H1 (cell line): Measurements from ENCODE around the gene RPL32. TPM values are rescaled to one million over a fixed set of nuclear protein-coding genes. Genes with fewer than 3 reads are reported as not detected.

Experiments used
- CTCF ChIA-PET: fragments of 300-600 bp; sonication (Branson Sonifier 250); formaldehyde crosslinking; loops from one replicate; lab custom pipeline; 2021; ENCODE audit not compliant: partially characterized antibody; lab: Charles Lee
- POLR2A ChIA-PET: fragments of 300-600 bp; sonication (Branson Sonifier 250); formaldehyde crosslinking; loops from one replicate; lab custom pipeline; 2021; ENCODE audit warnings: inconsistent platforms; ENCODE audit not compliant: partially characterized antibody; lab: Charles Lee
- DNase-seq, 2 experiments: peaks; one replicate each; pipeline versions ENCODE4 v3.0.0 to v3.0.0-alpha.2; 2010 to 2022; ENCODE audit warnings: low spot score in 2 of 2, low read depth in 1 of 2, mixed read lengths in 1 of 2
- FAIRE-seq: peaks from 2 replicates; lab custom pipeline; 2011; peaks lifted over from hg19 to GRCh38; lab: Jason Lieb, UNC
- H2AFZ ChIP-seq: 2 replicates; pipeline ENCODE4 v1.8.1; 2012; ENCODE audit warnings: low read length, inconsistent platforms
- H2AK5ac ChIP-seq: 2 replicates; pipeline ENCODE4 v1.6.1; 2013; ENCODE audit warnings: low read depth, low read length
- H2BK120ac ChIP-seq: replicated peaks from 2 replicates; pipeline ENCODE3; 2013; ENCODE audit warnings: low read depth, low read length, inconsistent platforms
- H2BK12ac ChIP-seq: 2 replicates; pipeline ENCODE4 v1.6.1; 2013; ENCODE audit warnings: low read depth, low read length
- H2BK15ac ChIP-seq: 2 replicates; pipeline ENCODE4 v1.6.1; 2013; ENCODE audit warnings: low read length
- H2BK20ac ChIP-seq: 2 replicates; pipeline ENCODE4 v1.6.1; 2013; ENCODE audit warnings: low read length
- H2BK5ac ChIP-seq: 2 replicates; pipeline ENCODE4 v1.6.1; 2013; ENCODE audit warnings: low read depth, low read length
- H3K14ac ChIP-seq: 2 replicates; pipeline ENCODE4 v1.6.1; 2013; ENCODE audit warnings: inconsistent platforms; ENCODE audit not compliant: insufficient read length
- H3K18ac ChIP-seq: 2 replicates; pipeline ENCODE4 v1.6.1; 2013; ENCODE audit warnings: low read length; ENCODE audit errors: extremely low read depth
- H3K23ac ChIP-seq: 2 replicates; pipeline ENCODE4 v1.6.1; 2013; ENCODE audit warnings: inconsistent platforms; ENCODE audit not compliant: insufficient read length
- H3K23me2 ChIP-seq: 2 replicates; pipeline ENCODE4 v1.6.1; 2013; ENCODE audit warnings: low read depth, low read length
- H3K27ac ChIP-seq: 2 replicates; pipeline ENCODE4 v1.6.1; 2011; ENCODE audit warnings: low read depth, low read length, inconsistent platforms
- H3K27me3 ChIP-seq, 4 experiments: replicated peaks in 1 of 4; 1 replicate in 1 of 4; 2 replicates in 3 of 4; pipeline versions ENCODE4 v1.6.1 to v1.8.1; 2011 to 2013; ENCODE audit warnings: low read length in 3 of 4, mild to moderate bottlenecking in 3 of 4, inconsistent platforms in 2 of 4, mixed read lengths in 2 of 4, moderate library complexity in 1 of 4; ENCODE audit not compliant: control insufficient read depth in 3 of 4, insufficient read depth in 3 of 4; ENCODE audit errors: extremely low read depth in 1 of 4
- H3K36me3 ChIP-seq, 4 experiments: 2 replicates each; pipeline versions ENCODE4 v1.6.1 to v1.8.1; 2011 to 2013; ENCODE audit warnings: mild to moderate bottlenecking in 4 of 4, low read length in 3 of 4, moderate library complexity in 2 of 4, control low read depth in 1 of 4, inconsistent platforms in 1 of 4; ENCODE audit not compliant: insufficient read depth in 4 of 4, control insufficient read depth in 2 of 4
- H3K4ac ChIP-seq: replicated peaks from 2 replicates; pipeline ENCODE3; 2013; ENCODE audit warnings: low read length, low read depth, mixed read lengths, inconsistent platforms; ENCODE audit not compliant: insufficient read length
- H3K4me1 ChIP-seq, 4 experiments: replicated peaks in 1 of 4; 1 replicate in 1 of 4; 2 replicates in 3 of 4; pipeline versions ENCODE4 v1.6.1 to v1.8.1; 2011 to 2013; ENCODE audit warnings: low read length in 3 of 4, inconsistent platforms in 2 of 4, mixed read lengths in 1 of 4; ENCODE audit not compliant: insufficient read depth in 4 of 4, control insufficient read depth in 3 of 4
- H3K4me2 ChIP-seq, 2 experiments: 2 replicates each; pipeline versions ENCODE4 v1.6.1 to v1.8.1; 2011 to 2013; ENCODE audit warnings: low read depth in 2 of 2, low read length in 2 of 2, control low read depth in 1 of 2, inconsistent platforms in 1 of 2, mild to moderate bottlenecking in 1 of 2; ENCODE audit not compliant: insufficient read depth in 1 of 2
- H3K4me3 ChIP-seq, 4 experiments: fragments of 200-600, 300-600 bp in 1 of 4; sonication (generic), shearing (Covaris generic), sonication (Bioruptor Twin) in 1 of 4; 2 replicates each; pipeline versions ENCODE4 v1.5.1 to v1.8.1; 2011 to 2016; ENCODE audit warnings: low read length in 4 of 4, low read depth in 3 of 4, control low read depth in 2 of 4, inconsistent platforms in 2 of 4, mild to moderate bottlenecking in 2 of 4, mixed read lengths in 1 of 4, moderate library complexity in 1 of 4; ENCODE audit not compliant: insufficient read depth in 2 of 4; ENCODE audit errors: extremely low read depth in 1 of 4
- H3K56ac ChIP-seq: replicated peaks from 2 replicates; pipeline ENCODE3; 2013; ENCODE audit warnings: low read depth, mild to moderate bottlenecking, mixed read lengths, low read length, inconsistent platforms; ENCODE audit not compliant: insufficient read length
- H3K79me1 ChIP-seq: 2 replicates; pipeline ENCODE4 v1.6.1; 2013; ENCODE audit warnings: low read depth, low read length, control low read depth
- H3K79me2 ChIP-seq, 2 experiments: 2 replicates each; pipeline versions ENCODE4 v1.6.1 to v1.8.1; 2012 to 2013; ENCODE audit warnings: low read length in 2 of 2, mild to moderate bottlenecking in 2 of 2, inconsistent platforms in 1 of 2; ENCODE audit not compliant: insufficient read depth in 2 of 2, control insufficient read depth in 1 of 2
- H3K9ac ChIP-seq, 4 experiments: replicated peaks in 1 of 4; 1 replicate in 1 of 4; 2 replicates in 3 of 4; pipeline versions ENCODE4 v1.6.1 to v1.8.1; 2011 to 2013; ENCODE audit warnings: low read depth in 3 of 4, low read length in 3 of 4, control low read depth in 2 of 4, mild to moderate bottlenecking in 2 of 4, moderate library complexity in 2 of 4, inconsistent platforms in 1 of 4; ENCODE audit errors: extremely low read depth in 1 of 4
- H3K9me3 ChIP-seq, 2 experiments: 2 replicates each; pipeline versions ENCODE4 v1.6.1 to v1.8.1; 2012 to 2013; ENCODE audit warnings: mild to moderate bottlenecking in 2 of 2, moderate library complexity in 2 of 2, control low read depth in 1 of 2, inconsistent platforms in 1 of 2, low read depth in 1 of 2, low read length in 1 of 2, mixed read lengths in 1 of 2; ENCODE audit not compliant: insufficient read depth in 2 of 2
- H4K20me1 ChIP-seq, 2 experiments: replicated peaks in 1 of 2; 2 replicates each; pipeline versions ENCODE3 to v1.8.1; 2011 to 2013; ENCODE audit warnings: inconsistent platforms in 2 of 2, low read length in 2 of 2, mild to moderate bottlenecking in 1 of 2; ENCODE audit not compliant: insufficient read depth in 2 of 2, control insufficient read depth in 1 of 2
- H4K5ac ChIP-seq: 2 replicates; pipeline ENCODE4 v1.6.1; 2013; ENCODE audit warnings: low read length, low read depth, mixed read lengths, inconsistent platforms; ENCODE audit not compliant: insufficient read length
- H4K8ac ChIP-seq: 2 replicates; pipeline ENCODE4 v1.8.0; 2013; ENCODE audit warnings: mild to moderate bottlenecking, moderate library complexity, low read length, inconsistent platforms; ENCODE audit not compliant: insufficient read depth; ENCODE audit errors: extremely low read depth
- H4K91ac ChIP-seq: replicated peaks from 2 replicates; pipeline ENCODE3; 2013; ENCODE audit warnings: low read length, mixed read lengths, inconsistent platforms; ENCODE audit not compliant: insufficient read length
- EZH2 ChIP-seq: fragments of 200-600 bp; sonication (generic); IDR thresholded peaks from 2 replicates; pipeline ENCODE4 v1.7.1; 2012; ENCODE audit warnings: low read depth, mild to moderate bottlenecking, moderate library complexity, low read length, inconsistent platforms; ENCODE audit not compliant: severe bottlenecking
- HDAC6 ChIP-seq: IDR thresholded peaks from one replicate; pipeline ENCODE4 v1.7.1; 2012; ENCODE audit warnings: low read depth, mild to moderate bottlenecking, inconsistent platforms, low read length, moderate library complexity
- JUN ChIP-seq: IDR thresholded peaks from 2 replicates; pipeline ENCODE4 v1.6.1; 2011; ENCODE audit warnings: low read depth, mild to moderate bottlenecking, improper control_type of control experiment, low read length
- KDM5A ChIP-seq: fragments of 200-600 bp; IDR thresholded peaks from 2 replicates; pipeline ENCODE4 v1.7.1; 2012; ENCODE audit warnings: mild to moderate bottlenecking, low read length, inconsistent platforms, mixed read lengths
- MAFK ChIP-seq: IDR thresholded peaks from 2 replicates; pipeline ENCODE4 v1.6.1; 2012; ENCODE audit warnings: low read depth, mild to moderate bottlenecking, improper control_type of control experiment, low read length
- RAD21 ChIP-seq, 2 experiments: IDR thresholded peaks in 1 of 2; conservative IDR thresholded peaks in 1 of 2; 2 replicates each; pipeline ENCODE4 v1.6.1; 2011; ENCODE audit warnings: low read depth in 2 of 2, low read length in 2 of 2, improper control_type of control experiment in 1 of 2, inconsistent platforms in 1 of 2, mild to moderate bottlenecking in 1 of 2, moderate library complexity in 1 of 2
- RFX5 ChIP-seq: IDR thresholded peaks from 2 replicates; pipeline ENCODE4 v1.6.1; 2011; ENCODE audit warnings: low read depth, low read length, improper control_type of control experiment, borderline replicate concordance
- SRF ChIP-seq: IDR thresholded peaks from 2 replicates; pipeline ENCODE4 v1.6.1; 2011; ENCODE audit warnings: mild to moderate bottlenecking, low read depth, low read length, moderate library complexity
- TAF1 ChIP-seq: IDR thresholded peaks from 2 replicates; pipeline ENCODE4 v1.6.1; 2011; ENCODE audit warnings: mild to moderate bottlenecking, low read depth, low read length
- TAF7 ChIP-seq: optimal IDR thresholded peaks from 2 replicates; pipeline ENCODE3; 2011; ENCODE audit warnings: low read depth, mild to moderate bottlenecking, inconsistent platforms, low read length, moderate library complexity, borderline replicate concordance
- WGBS, 2 experiments: shearing (Covaris generic) in 1 of 2; methylation state at CpG; one replicate each; pipeline versions ENCODE4 v1.1.6 to v1.1.7; 2013 to 2015; ENCODE audit warnings: low lambda C conversion rate in 2 of 2, mixed read lengths in 2 of 2, inconsistent platforms in 1 of 2, low coverage in 1 of 2, missing lambda C conversion rate in 1 of 2; ENCODE audit not compliant: insufficient replicate concordance in 2 of 2, insufficient coverage in 1 of 2, insufficient read length in 1 of 2; ENCODE audit errors: extremely low coverage in 1 of 2, missing lambda C conversion rate in 1 of 2; 5-methylcytosine and 5-hydroxymethylcytosine counted together
- polyA plus RNA-seq, 7 experiments: library from polyadenylated mRNA; depleted of rRNA in 3 of 7; stranded (reverse) in 5 of 7; unstranded in 2 of 7; fragments of >200 nt in 5 of 7; fragments of 200-250 nt in 2 of 7; gene quantifications; 1 replicate in 5 of 7; 2 replicates in 1 of 7; 4 replicates in 1 of 7; pipeline versions ENCODE4 v1.2.1 to v1.2.3, GENCODE V29; 2011 to 2013; ENCODE audit warnings: missing spikeins in 2 of 7, mixed read lengths in 2 of 7
- total RNA-seq: library from RNA; stranded (reverse); fragmentation: NEBNext Ultra II Directional; extraction: Animal tissue kit (Norgen Biotek cat#: 25700); gene quantifications from 2 replicates; pipeline ENCODE4 v1.2.1, GENCODE V29; 2021
- TF ChIP-seq, protein P1 (sequence below): IDR thresholded peaks from 2 replicates; pipeline ENCODE4 v1.6.1; 2012; ENCODE audit warnings: inconsistent platforms

Gene RPL32
- total and polyA plus RNA-seq, 2 of the 8 experiments (the other 6 are each of a cell fraction or from before 2014, with no cell fraction given), result 1,443 to 2,043 TPM

DNA sequence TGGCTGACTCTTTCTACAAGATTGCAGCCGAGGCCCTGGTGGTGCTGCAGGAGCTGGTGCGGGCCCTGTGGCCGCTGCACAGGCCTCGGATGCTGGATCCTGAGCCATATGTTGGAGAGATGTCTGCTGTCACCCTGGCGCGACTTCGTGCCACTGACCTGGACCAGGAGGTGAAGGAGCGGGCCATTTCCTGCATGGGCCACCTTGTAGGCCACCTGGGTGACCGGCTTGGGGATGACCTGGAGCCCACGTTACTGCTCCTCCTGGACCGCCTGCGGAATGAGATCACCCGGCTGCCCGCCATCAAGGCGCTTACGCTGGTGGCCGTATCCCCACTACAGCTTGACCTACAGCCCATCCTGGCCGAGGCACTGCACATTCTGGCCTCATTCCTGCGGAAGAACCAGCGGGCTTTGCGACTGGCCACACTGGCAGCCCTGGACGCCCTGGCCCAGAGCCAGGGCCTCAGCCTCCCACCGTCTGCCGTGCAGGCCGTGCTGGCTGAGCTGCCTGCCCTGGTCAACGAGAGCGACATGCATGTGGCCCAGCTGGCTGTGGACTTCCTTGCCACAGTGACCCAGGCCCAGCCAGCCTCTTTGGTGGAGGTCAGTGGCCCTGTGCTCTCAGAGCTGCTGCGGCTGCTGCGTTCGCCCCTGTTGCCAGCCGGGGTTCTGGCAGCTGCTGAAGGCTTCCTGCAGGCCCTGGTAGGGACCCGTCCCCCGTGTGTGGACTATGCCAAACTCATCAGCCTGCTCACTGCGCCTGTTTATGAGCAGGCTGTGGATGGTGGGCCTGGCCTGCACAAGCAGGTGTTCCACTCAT lies 24.6 kb downstream of the RPL32 start:
- no peak overlapping the region for H2BK12ac ChIP-seq
- POLR2A ChIA-PET, result interaction anchor here (1.5 to 28.5 kb wide), 2 partner anchors 18 to 89 kb away, joined by 5 to 661 read pairs; partner anchors contain the start of gene RPL32
- H2BK120ac ChIP-seq, result no peak overlapping the region
- H3K27me3 ChIP-seq, result no peaks in the 10 kb centered on the region
- no peak overlapping the region for H2AFZ ChIP-seq
- no peak overlapping the region for H2BK15ac ChIP-seq
- DNase-seq, result no peak
- H4K8ac ChIP-seq, result no peak overlapping the region
- no peak overlapping the region for H3K9ac ChIP-seq
- no peak overlapping the region for H2AK5ac ChIP-seq
- no peaks in the 10 kb centered on the region; a peak in 1 of 7 replicates for H3K4me1 ChIP-seq
- H4K20me1 ChIP-seq, result peaks cover 2 to 3% of the 10 kb centered on the region in 2 experiments
- WGBS, 2 experiments, result 90% methylated on average over 34 of the region's 34 CpGs; no CpG with 5 or more reads in 1 of the 2 experiments
- H3K56ac ChIP-seq, result no peak overlapping the region
- H3K4me3 ChIP-seq, result no peak overlapping the region
- CTCF ChIA-PET, result interaction anchor here (0.6 to 10.2 kb wide), 14 partner anchors 10 to 1013 kb away, joined by 3 to 83 read pairs (median 4); no protein-coding TSS in a partner anchor
- no peak overlapping the region for H3K23ac ChIP-seq
- H3K79me2 ChIP-seq, result no peaks in the 10 kb centered on the region
- no peak overlapping the region for H3K14ac ChIP-seq
- H3K36me3 ChIP-seq, result peaks cover 4 to 16% (median 9%) of the 10 kb centered on the region in 4 experiments; a peak in 5 of 8 replicates
- no peak overlapping the region for H3K4me2 ChIP-seq
- H3K79me1 ChIP-seq, result no peaks in the 10 kb centered on the region
- no peak overlapping the region for H2BK5ac ChIP-seq
- no peaks in the 10 kb centered on the region for H3K23me2 ChIP-seq
- no peak overlapping the region for H3K27ac ChIP-seq
- H4K91ac ChIP-seq, result no peak overlapping the region
- no peak overlapping the region for H4K5ac ChIP-seq
- H3K4ac ChIP-seq, result no peak overlapping the region
- H2BK20ac ChIP-seq, result no peak overlapping the region
- FAIRE-seq, result no peak
- no peaks in the 10 kb centered on the region for H3K9me3 ChIP-seq
- no peak overlapping the region for H3K18ac ChIP-seq
- TF ChIP-seq, protein P1, sequence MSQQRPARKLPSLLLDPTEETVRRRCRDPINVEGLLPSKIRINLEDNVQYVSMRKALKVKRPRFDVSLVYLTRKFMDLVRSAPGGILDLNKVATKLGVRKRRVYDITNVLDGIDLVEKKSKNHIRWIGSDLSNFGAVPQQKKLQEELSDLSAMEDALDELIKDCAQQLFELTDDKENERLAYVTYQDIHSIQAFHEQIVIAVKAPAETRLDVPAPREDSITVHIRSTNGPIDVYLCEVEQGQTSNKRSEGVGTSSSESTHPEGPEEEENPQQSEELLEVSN, result no peak
- TF ChIP-seq RAD21 (IDR thresholded peaks at IDR 0.05 in 1 of 2, conservative IDR thresholded peaks at IDR 0.05 in 1 of 2; ENCODE audit: low read depth in 2 of 2, low read length in 2 of 2), result no peak
- TF ChIP-seq EZH2, result no peak
- no peak for TF ChIP-seq KDM5A
- TF ChIP-seq SRF, result no peak
- TF ChIP-seq TAF1, result no peak
- no peak for TF ChIP-seq TAF7
- TF ChIP-seq MAFK, result no peak
- TF ChIP-seq JUN, result no peak
- TF ChIP-seq RFX5, result no peak
- TF ChIP-seq HDAC6, result no peak
